Transverse colon (tissue), 4 donors: ENCODE results near the gene DNAI2. TPM values are rescaled to one million over a fixed set of nuclear protein-coding genes. Genes with fewer than 3 reads are reported as not detected.

Source experiments
- DNase-seq: peaks from one replicate; pipeline ENCODE4 v3.0.0-alpha.2; 2019
- H3K27ac ChIP-seq, 4 donors: fragments of 200-600 bp; sonication (generic); 2 replicates each; pipeline ENCODE4 v1.5.1; 2016 to 2018; ENCODE audit warnings: inconsistent platforms in 4 of 4
- H3K27me3 ChIP-seq: fragments of 200-600 bp; sonication (generic); 2 replicates; pipeline ENCODE4 v1.5.1; 2017; ENCODE audit warnings: inconsistent platforms
- H3K36me3 ChIP-seq, 4 donors: fragments of 200-600 bp; sonication (generic); 2 replicates each; pipeline ENCODE4 v1.5.1; 2017 to 2019; ENCODE audit warnings: inconsistent platforms in 4 of 4
- H3K4me1 ChIP-seq, 4 donors: fragments of 200-600 bp; sonication (generic); 2 replicates each; pipeline ENCODE4 v1.5.1; 2017 to 2020; ENCODE audit warnings: inconsistent platforms in 4 of 4
- H3K4me3 ChIP-seq, 4 donors: fragments of 200-600 bp; sonication (generic); 1 replicate in 1 of 4; 2 replicates in 3 of 4; pipeline versions ENCODE4 v1.5.1 to v1.6.1; 2017 to 2019; ENCODE audit warnings: inconsistent platforms in 4 of 4
- H3K9me3 ChIP-seq, 2 donors: fragments of 200-600 bp; sonication (generic); 2 replicates each; pipeline ENCODE4 v1.5.1; 2017 to 2019; ENCODE audit warnings: inconsistent platforms in 2 of 2
- EP300 ChIP-seq: sonication (generic); formaldehyde crosslinking; IDR thresholded peaks from one replicate; pipeline ENCODE4 v1.6.1; 2017; ENCODE audit warnings: antibody characterized with exemption, low read depth
- POLR2A ChIP-seq: fragments of 450-650 bp; IDR thresholded peaks from one replicate; pipeline ENCODE4 v1.6.1; 2016; ENCODE audit warnings: antibody characterized with exemption, mild to moderate bottlenecking, moderate library complexity
- POLR2AphosphoS5 ChIP-seq, 3 donors: sonication (generic); formaldehyde crosslinking; IDR thresholded peaks; one replicate each; pipeline ENCODE4 v1.6.1; 2016; ENCODE audit warnings: antibody characterized with exemption in 3 of 3
- WGBS, 2 donors: methylation state at CpG; one replicate each; pipeline ENCODE4 v1.1.5; 2018; ENCODE audit warnings: low coverage in 1 of 2; 5-methylcytosine and 5-hydroxymethylcytosine counted together
- in situ Hi-C, 4 donors: fragments of 200-750 bp; cut with MboI; loops; one replicate each; pipeline versions ENCODE4 v1.15.0 to v1.15.1; 2017; ENCODE audit warnings: low sequenced_read_pairs in 3 of 4, low pct_ligation_motif_present in 1 of 4, low pct_unique_long_range_greater_than_20kb in 1 of 4
- intact Hi-C: fragments of 100-400 bp; cut with DNase I; formaldehyde crosslinking; loops from one replicate; pipeline ENCODE4 v1.15.1; 2023; ENCODE audit warnings: low total_unique reads
- total RNA-seq, 4 donors: library from RNA; depleted of rRNA; stranded (reverse); fragments of >200 nt; gene quantifications; one replicate each; pipeline ENCODE4 v1.1.0, GENCODE V29; 2016
- TF ChIP-seq, protein P1 (sequence below), 5 experiments: fragments of 200-600 bp in 3 of 5; fragments of 450-650 bp in 2 of 5; sonication (generic) in 3 of 5; IDR thresholded peaks; 1 replicate in 2 of 5; 2 replicates in 3 of 5; pipeline ENCODE4 v1.5.1; 2016 to 2017; ENCODE audit warnings: antibody characterized with exemption in 5 of 5, inconsistent platforms in 3 of 5, mild to moderate bottlenecking in 2 of 5, moderate library complexity in 1 of 5

Gene DNAI2
- total RNA-seq, 4 donors from 2014 or later: not detected

GRCh38 chr17:74340470-74341023 lies 66.5 kb downstream of the DNAI2 start:
- Histone ChIP-seq H3K4me1 (no peaks in the 10 kb centered on the region), H3K9me3 (no peaks in the 10 kb centered on the region), H3K36me3 (no peaks in the 10 kb centered on the region), H3K27ac (no peak overlapping the region), H3K27me3 (peaks cover 29% of the 10 kb centered on the region), H3K4me3 (no peak overlapping the region)
- DNase-seq: no peak
- 55% methylated on average over 11 of the region's 13 CpGs; no CpG with 5 or more reads in 1 of the 2 donors for WGBS, 2 donors
- intact Hi-C loops (no loop called here), in situ Hi-C loops (no loop called here)
- TF ChIP-seq, protein P1, sequence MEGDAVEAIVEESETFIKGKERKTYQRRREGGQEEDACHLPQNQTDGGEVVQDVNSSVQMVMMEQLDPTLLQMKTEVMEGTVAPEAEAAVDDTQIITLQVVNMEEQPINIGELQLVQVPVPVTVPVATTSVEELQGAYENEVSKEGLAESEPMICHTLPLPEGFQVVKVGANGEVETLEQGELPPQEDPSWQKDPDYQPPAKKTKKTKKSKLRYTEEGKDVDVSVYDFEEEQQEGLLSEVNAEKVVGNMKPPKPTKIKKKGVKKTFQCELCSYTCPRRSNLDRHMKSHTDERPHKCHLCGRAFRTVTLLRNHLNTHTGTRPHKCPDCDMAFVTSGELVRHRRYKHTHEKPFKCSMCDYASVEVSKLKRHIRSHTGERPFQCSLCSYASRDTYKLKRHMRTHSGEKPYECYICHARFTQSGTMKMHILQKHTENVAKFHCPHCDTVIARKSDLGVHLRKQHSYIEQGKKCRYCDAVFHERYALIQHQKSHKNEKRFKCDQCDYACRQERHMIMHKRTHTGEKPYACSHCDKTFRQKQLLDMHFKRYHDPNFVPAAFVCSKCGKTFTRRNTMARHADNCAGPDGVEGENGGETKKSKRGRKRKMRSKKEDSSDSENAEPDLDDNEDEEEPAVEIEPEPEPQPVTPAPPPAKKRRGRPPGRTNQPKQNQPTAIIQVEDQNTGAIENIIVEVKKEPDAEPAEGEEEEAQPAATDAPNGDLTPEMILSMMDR (IDR thresholded peaks at IDR 0.05): no peak
- TF ChIP-seq EP300 (no peak), POLR2A (no peak), POLR2AphosphoS5 (IDR thresholded peaks at IDR 0.05) (no peak)

- in situ Hi-C loops (no loop called here), intact Hi-C loops (no loop called here)
- WGBS, 2 donors: 77% methylated on average over 10 of the region's 10 CpGs; no CpG with 5 or more reads in 1 of the 2 donors
- TF ChIP-seq, protein P1 (IDR thresholded peaks at IDR 0.05): no peak
- TF ChIP-seq POLR2A (no peak), EP300 (no peak), POLR2AphosphoS5 (IDR thresholded peaks at IDR 0.05) (no peak)
- Histone ChIP-seq H3K4me3 (no peak overlapping the region), H3K9me3 (no peaks in the 10 kb centered on the region), H3K27me3 (peaks cover 30% of the 10 kb centered on the region), H3K36me3 (no peaks in the 10 kb centered on the region), H3K27ac (no peak overlapping the region), H3K4me1 (no peaks in the 10 kb centered on the region)
- DNase-seq: no peak
These were observed 68.2 kb downstream of the DNAI2 start for GRCh38 chr17:74342224-74342623.

DNA sequence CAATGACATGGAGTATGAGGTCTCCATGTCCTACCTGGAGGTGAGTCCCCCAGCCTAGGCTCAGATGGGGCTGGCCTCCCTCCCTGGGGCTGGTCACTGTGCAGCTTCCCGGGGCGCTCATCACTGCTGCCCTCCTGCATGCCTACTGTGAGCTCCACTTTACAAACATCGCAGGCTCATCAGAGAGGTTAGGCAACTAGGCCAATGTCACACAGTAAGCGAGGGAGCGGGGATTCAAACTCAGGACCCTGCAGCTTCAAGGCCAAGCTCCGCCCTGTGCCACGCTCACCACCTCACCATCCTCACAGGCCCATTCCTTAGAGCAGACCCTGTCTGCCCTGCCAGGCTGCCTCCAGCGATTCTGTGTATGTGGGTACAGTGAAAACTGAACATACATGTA lies 69.1 kb downstream of the DNAI2 start:
- in situ Hi-C loops: no loop called here
- no peak for DNase-seq
- Histone ChIP-seq H3K27me3 (peaks cover 30% of the 10 kb centered on the region), H3K27ac (no peak overlapping the region), H3K36me3 (no peaks in the 10 kb centered on the region), H3K4me3 (no peak overlapping the region), H3K9me3 (no peaks in the 10 kb centered on the region), H3K4me1 (no peaks in the 10 kb centered on the region)
- intact Hi-C loops: no loop called here
- TF ChIP-seq EP300 (no peak), POLR2AphosphoS5 (IDR thresholded peaks at IDR 0.05) (no peak), POLR2A (no peak)
- TF ChIP-seq, protein P1 (IDR thresholded peaks at IDR 0.05): no peak
- WGBS, 2 donors: 88% methylated on average over 8 of the region's 8 CpGs; no CpG with 5 or more reads in 1 of the 2 donors

GRCh38 chr17:74343526-74344284 lies 69.7 kb downstream of the DNAI2 start:
- WGBS, 2 donors: 60 to 65% methylated on average over 1 to 9 of the region's 9 CpGs
- TF ChIP-seq, protein P1 (IDR thresholded peaks at IDR 0.05): no peak
- TF ChIP-seq POLR2A: no peak
- no peak for TF ChIP-seq POLR2AphosphoS5 (IDR thresholded peaks at IDR 0.05)
- no peak for TF ChIP-seq EP300
- no peaks in the 10 kb centered on the region for H3K9me3 ChIP-seq
- no peak overlapping the region for H3K4me3 ChIP-seq
- no peaks in the 10 kb centered on the region for H3K4me1 ChIP-seq
- no peak overlapping the region for H3K27ac ChIP-seq
- no peak for DNase-seq
- in situ Hi-C loops: no loop called here
- peaks cover 25% of the 10 kb centered on the region for H3K27me3 ChIP-seq
- H3K36me3 ChIP-seq: no peaks in the 10 kb centered on the region
- intact Hi-C loops: no loop called here
